ENCODE data around the gene RGS9BP.
A peak's percentile ranks its signal among the peaks of the same experiment; 100 is the strongest.

DNA sequence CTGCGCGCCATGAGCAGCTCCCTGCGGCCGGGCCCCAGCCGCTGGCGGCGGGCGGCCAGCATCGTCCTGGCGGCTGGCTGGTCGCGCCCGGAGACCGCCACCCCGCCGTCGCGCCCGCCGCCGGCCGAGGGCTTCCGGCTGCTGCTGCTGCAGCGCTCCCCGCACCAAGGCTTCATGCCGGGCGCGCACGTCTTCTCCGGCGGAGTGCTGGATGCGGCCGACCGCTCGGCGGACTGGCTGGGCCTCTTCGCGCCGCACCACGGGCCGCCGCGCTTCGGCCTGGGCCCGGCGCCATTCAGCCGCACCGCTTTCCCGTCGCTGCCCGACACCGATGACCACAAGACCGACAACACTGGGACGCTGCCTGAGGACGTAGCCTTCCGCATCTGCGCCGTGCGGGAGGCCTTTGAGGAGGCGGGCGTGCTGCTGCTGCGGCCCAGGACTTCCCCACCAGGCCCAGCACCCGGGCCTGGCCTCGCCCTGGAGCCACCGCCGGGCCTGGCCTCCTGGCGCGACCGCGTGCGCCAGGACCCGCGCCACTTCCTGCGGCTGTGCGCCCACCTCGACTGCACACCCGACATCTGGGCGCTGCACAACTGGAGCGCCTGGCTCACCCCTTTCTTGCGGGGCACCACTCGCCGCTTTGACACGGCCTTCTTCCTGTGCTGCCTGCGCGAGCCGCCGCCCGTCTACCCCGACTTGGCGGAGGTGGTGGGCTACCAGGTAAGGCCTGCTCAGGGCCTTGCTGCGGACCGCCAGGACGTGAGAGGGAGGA, 16.5 kb downstream of the RGS9BP start:
- TF ChIP-seq, protein P1, sequence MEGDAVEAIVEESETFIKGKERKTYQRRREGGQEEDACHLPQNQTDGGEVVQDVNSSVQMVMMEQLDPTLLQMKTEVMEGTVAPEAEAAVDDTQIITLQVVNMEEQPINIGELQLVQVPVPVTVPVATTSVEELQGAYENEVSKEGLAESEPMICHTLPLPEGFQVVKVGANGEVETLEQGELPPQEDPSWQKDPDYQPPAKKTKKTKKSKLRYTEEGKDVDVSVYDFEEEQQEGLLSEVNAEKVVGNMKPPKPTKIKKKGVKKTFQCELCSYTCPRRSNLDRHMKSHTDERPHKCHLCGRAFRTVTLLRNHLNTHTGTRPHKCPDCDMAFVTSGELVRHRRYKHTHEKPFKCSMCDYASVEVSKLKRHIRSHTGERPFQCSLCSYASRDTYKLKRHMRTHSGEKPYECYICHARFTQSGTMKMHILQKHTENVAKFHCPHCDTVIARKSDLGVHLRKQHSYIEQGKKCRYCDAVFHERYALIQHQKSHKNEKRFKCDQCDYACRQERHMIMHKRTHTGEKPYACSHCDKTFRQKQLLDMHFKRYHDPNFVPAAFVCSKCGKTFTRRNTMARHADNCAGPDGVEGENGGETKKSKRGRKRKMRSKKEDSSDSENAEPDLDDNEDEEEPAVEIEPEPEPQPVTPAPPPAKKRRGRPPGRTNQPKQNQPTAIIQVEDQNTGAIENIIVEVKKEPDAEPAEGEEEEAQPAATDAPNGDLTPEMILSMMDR (CRISPR knock-in tag; IDR thresholded peaks at IDR 0.05): no peak
- TF ChIP-seq, protein P2, sequence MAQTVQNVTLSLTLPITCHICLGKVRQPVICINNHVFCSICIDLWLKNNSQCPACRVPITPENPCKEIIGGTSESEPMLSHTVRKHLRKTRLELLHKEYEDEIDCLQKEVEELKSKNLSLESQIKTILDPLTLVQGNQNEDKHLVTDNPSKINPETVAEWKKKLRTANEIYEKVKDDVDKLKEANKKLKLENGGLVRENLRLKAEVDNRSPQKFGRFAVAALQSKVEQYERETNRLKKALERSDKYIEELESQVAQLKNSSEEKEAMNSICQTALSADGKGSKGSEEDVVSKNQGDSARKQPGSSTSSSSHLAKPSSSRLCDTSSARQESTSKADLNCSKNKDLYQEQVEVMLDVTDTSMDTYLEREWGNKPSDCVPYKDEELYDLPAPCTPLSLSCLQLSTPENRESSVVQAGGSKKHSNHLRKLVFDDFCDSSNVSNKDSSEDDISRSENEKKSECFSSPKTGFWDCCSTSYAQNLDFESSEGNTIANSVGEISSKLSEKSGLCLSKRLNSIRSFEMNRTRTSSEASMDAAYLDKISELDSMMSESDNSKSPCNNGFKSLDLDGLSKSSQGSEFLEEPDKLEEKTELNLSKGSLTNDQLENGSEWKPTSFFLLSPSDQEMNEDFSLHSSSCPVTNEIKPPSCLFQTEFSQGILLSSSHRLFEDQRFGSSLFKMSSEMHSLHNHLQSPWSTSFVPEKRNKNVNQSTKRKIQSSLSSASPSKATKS (CRISPR knock-in tag; IDR thresholded peaks at IDR 0.05): no peak
- TF ChIP-seq NRL (CRISPR knock-in tag; IDR thresholded peaks at IDR 0.05; ENCODE audit: borderline replicate concordance) (no peak), ZSCAN30 (CRISPR knock-in tag; IDR thresholded peaks at IDR 0.05) (no peak), ZNF431 (CRISPR knock-in tag; IDR thresholded peaks at IDR 0.05; ENCODE audit: borderline replicate concordance, low read depth) (peak; percentile 16; the same call in 1 of the 2 replicates)
- TF ChIP-seq, protein P3, sequence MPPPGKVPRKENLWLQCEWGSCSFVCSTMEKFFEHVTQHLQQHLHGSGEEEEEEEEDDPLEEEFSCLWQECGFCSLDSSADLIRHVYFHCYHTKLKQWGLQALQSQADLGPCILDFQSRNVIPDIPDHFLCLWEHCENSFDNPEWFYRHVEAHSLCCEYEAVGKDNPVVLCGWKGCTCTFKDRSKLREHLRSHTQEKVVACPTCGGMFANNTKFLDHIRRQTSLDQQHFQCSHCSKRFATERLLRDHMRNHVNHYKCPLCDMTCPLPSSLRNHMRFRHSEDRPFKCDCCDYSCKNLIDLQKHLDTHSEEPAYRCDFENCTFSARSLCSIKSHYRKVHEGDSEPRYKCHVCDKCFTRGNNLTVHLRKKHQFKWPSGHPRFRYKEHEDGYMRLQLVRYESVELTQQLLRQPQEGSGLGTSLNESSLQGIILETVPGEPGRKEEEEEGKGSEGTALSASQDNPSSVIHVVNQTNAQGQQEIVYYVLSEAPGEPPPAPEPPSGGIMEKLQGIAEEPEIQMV (CRISPR knock-in tag; IDR thresholded peaks at IDR 0.05; ENCODE audit: low read depth): no peak

Measured in HepG2 (cell line).